Hepatocyte (in vitro differentiated cells): ENCODE results near the gene PTTG1IP2.

Source experiments
- EZH2 ChIP-seq: fragments of 200-600 bp; sonication (generic); IDR thresholded peaks from 2 replicates; pipeline ENCODE4 v1.6.1; 2016; ENCODE audit warnings: antibody characterized with exemption, mild to moderate bottlenecking, borderline replicate concordance
- EZH2phosphoT487 ChIP-seq: fragments of 200-600 bp; sonication (generic); IDR thresholded peaks from one replicate; pipeline ENCODE4 v1.6.1; 2018; ENCODE audit warnings: antibody characterized with exemption, mild to moderate bottlenecking, low read depth, moderate library complexity; ENCODE audit not compliant: unreplicated experiment, severe bottlenecking
- TF ChIP-seq, protein P1 (sequence below): fragments of 200-600 bp; sonication (generic); IDR thresholded peaks from 2 replicates; pipeline ENCODE4 v1.5.1; 2016; ENCODE audit warnings: antibody characterized with exemption, mild to moderate bottlenecking; ENCODE audit not compliant: poor library complexity

DNA sequence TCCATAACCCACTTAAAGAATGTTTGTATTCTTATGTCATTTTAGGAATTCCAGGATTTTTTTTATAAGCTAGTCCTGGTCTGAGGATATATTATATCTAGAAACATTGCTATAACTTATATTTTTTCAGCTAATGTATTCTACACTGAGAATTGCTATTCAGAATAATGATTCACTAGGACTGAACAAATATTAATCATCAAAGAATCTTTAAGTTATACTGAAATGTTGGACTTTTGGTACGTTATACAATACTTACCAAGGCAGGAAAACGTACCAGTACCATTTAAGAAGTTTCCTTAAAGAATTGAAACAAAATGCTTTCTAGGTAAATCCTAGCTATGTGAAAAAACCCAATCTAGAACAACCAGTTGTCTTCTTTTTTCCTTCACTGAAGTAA, 18.4 kb downstream of the PTTG1IP2 start:
- TF ChIP-seq, protein P1, sequence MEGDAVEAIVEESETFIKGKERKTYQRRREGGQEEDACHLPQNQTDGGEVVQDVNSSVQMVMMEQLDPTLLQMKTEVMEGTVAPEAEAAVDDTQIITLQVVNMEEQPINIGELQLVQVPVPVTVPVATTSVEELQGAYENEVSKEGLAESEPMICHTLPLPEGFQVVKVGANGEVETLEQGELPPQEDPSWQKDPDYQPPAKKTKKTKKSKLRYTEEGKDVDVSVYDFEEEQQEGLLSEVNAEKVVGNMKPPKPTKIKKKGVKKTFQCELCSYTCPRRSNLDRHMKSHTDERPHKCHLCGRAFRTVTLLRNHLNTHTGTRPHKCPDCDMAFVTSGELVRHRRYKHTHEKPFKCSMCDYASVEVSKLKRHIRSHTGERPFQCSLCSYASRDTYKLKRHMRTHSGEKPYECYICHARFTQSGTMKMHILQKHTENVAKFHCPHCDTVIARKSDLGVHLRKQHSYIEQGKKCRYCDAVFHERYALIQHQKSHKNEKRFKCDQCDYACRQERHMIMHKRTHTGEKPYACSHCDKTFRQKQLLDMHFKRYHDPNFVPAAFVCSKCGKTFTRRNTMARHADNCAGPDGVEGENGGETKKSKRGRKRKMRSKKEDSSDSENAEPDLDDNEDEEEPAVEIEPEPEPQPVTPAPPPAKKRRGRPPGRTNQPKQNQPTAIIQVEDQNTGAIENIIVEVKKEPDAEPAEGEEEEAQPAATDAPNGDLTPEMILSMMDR: no peak
- TF ChIP-seq EZH2 (no peak), EZH2phosphoT487 (no peak)
